DMS153 treated with DMSO at 0.1 percent for 48 hours (cell line): ENCODE results near the gene FAM193A.
"Not testable (repeated sequence)": the region's sequence is repeated elsewhere in the genome, so short reads cannot be mapped to it uniquely, and the experiment has no call there.

Source experiments
- DNase-seq: peaks from one replicate; lab custom pipeline; 2025; ENCODE audit not compliant: unreplicated experiment; lab: John Stamatoyannopoulos, UW

Gene FAM193A

GRCh38 chr4:2743518-2744445, 207.3 kb downstream of the FAM193A start:
- DNase-seq: no peak

GRCh38 chr4:2744576-2745270, 208.3 kb downstream of the FAM193A start:
- DNase-seq: no peak

GRCh38 chr4:2745516-2745915, 209.1 kb downstream of the FAM193A start:
- DNase-seq: no peak

GRCh38 chr4:2745981-2746806, 209.7 kb downstream of the FAM193A start:
- DNase-seq: no peak

- DNase-seq: no peak
Observed at GRCh38 chr4:2746891-2747695, 210.6 kb downstream of the FAM193A start.

GRCh38 chr4:2750719-2751605, 214.5 kb downstream of the FAM193A start:
- no peak for DNase-seq

GRCh38 chr4:2753436-2753835, 217.0 kb downstream of the FAM193A start:
- no peak for DNase-seq

- DNase-seq: no peak
Observed at GRCh38 chr4:2754848-2755819, 218.7 kb downstream of the FAM193A start.

- DNase-seq: no peak
Observed at GRCh38 chr4:2755821-2756690, 219.6 kb downstream of the FAM193A start, which contains the start of gene TNIP2. Gene TNIP2 (minus strand): TSS chr4:2756336. CDS start chr4:2756289, 47 bp downstream.

- DNase-seq: no peak
Observed at GRCh38 chr4:2756691-2757350, 220.4 kb downstream of the FAM193A start.

GRCh38 chr4:2757426-2757825, 221.0 kb downstream of the FAM193A start:
- no peak for DNase-seq

- DNase-seq: no peak
Observed at GRCh38 chr4:2761035-2761923, 224.8 kb downstream of the FAM193A start.

- DNase-seq: no peak
Observed at GRCh38 chr4:2762048-2762447, 225.6 kb downstream of the FAM193A start.

- not testable (repeated sequence) for DNase-seq
Observed at GRCh38 chr4:2762486-2763370, 226.3 kb downstream of the FAM193A start.

- no peak for DNase-seq
Observed at GRCh38 chr4:2763511-2763967, 227.1 kb downstream of the FAM193A start.
